GM19193 (cell line): ENCODE measurements around the gene TTC8.

ENCODE experiments used
- POLR2A ChIP-seq: IDR thresholded peaks from 4 replicates; pipeline ENCODE4 v1.6.1; 2011; ENCODE audit not compliant: insufficient read depth, insufficient read length; ENCODE audit errors: extremely low read depth

The TTC8 gene

DNA sequence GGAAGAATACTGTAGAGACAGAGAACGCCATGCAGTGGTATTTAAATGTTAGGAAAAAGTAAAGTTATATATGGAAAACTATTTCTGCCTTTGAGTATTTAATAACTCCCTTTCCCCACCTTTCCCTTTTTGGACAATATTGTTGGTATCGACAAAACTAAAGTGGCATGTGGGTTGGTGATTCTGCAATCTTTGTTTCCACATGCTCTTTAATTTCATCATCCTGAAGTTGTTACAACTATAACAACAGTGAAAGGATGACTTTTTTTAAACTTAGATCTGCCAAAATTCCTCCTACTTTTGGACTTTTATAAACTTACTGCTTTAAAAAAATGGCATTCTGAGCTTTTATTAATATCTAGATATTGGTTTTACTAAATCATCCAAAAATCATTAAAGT lies 25.3 kb downstream of the TTC8 start:
- TF ChIP-seq POLR2A = no peak

DNA sequence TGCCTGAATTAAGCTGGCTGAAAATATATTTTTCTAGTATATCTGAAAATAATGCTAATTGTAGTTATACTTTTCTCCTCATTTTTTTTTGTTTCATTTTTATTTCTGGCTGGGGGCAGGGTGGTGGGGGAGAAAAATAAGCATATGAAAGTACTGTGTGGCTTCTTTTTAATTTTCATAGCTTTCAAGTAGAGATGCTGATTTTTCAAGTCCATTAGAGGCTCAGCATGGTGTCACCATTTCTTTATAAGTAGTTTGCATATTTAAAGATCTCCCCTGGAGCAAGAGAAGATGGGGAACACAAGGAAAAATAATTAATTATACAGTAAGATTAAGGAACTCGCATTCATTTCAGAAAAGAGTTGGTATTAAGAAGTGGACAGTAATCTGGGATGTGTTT lies 27.1 kb downstream of the TTC8 start:
- no peak for TF ChIP-seq POLR2A

DNA sequence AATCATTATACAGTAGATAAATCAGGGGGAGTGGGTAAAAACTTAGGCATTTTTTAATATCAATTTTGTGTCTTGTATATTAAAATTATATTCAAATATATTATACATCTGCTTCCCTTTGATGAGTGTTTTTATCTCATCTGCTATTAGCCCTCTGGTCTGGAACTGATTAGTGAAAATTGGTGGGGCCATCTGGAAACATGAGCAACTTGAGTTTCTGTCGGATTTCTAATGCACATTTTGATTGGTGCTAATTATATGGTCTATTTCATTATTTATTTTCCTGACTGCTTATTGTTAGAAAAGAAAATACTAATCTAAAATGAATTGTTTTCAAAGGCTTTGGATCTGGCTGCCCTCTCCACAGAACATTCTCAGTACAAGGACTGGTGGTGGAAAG lies 28.2 kb downstream of the TTC8 start:
- no peak for TF ChIP-seq POLR2A

DNA sequence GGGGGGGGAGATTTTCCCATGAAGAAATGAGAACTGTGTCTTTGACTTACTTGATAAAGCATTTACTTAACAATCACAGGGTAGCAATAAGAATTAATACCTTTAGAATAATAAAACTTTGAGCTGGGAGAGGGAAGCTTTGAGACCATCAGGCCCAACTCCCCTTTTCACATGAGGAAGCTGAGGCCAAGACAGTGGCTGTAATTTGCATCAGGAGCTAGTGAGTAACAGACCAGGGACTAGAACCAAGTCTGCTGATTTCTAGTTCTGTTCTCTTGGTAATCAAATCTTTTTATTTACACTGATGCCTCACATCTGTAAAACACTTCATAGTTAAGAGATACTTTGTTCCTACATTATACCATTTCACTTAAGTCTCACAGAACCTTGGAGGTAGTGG lies 28.7 kb downstream of the TTC8 start:
- no peak for TF ChIP-seq POLR2A

DNA sequence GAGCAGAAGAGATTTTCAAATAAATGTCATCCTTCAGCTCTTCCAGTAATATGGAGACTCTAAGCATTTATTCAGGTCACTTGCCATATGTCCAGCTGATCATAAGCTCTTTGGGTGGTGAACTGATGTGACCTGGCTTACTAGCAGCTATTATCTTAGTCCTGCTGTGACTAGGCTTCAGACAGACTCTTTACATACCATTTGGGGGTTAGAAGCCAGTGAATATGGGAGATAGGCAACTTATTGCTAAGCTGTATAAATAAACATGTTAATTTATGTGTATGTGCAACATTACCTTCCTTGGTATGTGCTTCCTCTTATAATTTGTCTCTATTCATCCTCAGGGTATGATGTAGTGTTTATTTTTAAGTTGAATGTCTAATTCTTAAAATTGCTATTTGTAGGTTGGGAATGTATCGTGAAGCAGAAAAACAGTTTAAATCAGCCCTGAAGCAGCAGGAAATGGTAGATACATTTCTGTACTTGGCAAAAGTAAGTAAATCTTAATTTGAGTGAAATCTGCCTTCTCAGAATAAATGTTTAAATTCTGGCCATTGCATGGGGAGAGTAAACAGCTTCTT lies 32.4 kb downstream of the TTC8 start:
- no peak for TF ChIP-seq POLR2A

DNA sequence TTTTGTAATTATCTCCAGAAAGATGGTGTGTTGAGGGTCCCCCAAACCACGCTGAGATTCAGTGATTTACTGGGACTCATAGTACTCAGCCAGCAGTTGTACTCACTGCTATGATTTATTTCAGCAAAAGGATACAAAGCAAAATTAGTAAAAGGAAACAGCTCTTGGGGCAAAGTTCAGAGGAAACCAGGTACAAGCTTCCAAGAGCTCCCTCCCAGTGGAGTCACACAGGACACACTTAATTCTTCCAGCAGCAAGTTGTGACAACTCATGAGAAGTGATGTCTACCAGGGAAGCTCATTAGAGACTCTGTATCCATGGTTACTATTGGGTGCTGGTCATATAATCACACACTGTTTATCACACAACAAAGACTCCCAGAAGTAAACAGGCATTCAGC lies 38.7 kb downstream of the TTC8 start:
- TF ChIP-seq POLR2A = no peak

DNA sequence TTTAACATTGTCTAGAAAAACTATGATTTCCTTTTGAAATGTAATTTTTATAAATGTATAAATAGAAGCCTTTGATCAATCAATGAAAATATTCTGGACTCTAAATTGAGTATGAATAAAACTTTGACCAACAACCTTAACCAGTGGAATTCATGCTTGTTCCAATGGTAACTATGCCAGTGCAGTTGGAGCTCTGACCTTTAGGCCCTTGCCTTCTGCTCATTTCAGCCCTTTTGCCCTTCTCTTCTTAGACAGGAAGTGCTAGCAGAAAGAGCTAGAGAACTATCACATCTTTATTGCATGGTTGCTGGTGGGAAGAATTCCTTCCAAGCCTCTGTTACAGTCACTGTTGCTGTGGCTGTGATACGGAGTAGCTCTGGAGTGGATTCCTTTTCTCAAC lies 39.7 kb downstream of the TTC8 start:
- TF ChIP-seq POLR2A = no peak

DNA sequence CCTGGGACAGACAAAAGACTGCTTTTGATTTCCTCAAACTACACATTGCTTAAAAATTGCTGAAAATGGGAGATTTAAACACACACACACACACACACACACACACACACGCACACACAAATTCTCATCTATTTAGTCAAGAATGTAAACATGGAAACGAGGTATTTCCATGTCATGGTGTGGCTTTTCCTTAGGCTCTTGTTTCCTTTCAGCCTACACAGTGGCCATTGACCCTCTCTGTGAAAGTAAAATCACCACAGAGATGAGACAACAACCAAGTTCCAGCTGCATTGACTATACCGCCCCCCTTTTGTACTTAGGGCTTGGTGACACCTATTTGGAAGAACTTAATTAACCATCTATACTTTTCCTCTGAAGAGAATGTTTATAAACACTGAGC lies 41.9 kb downstream of the TTC8 start:
- TF ChIP-seq POLR2A = no peak

DNA sequence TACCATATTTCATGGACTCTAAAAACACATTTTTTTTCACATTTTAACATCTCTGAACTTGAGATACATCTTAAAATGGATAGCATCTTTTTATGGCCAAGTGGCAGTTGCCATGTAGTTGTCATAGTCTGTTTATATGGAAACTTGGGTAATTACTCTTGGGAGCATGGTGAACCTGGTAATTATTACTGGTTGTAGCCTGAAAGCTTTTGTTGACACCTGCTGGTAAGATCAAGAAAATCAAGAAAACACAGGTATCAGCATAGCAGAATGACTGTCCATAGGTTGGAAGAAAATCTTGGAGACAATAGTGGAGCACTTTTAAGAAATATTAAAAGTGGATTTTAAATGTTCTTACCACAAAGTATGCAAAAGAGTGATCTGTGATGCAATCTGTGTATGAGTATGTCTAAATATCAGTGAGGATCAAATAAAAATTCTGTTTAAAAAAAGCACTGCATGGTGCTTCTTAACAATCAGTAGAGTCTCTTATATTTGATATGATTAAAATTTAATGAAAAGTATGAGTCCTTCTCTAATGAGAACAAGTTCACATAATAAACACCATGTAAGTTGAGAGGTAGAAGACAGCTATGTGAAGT lies 44.2 kb downstream of the TTC8 start:
- no peak for TF ChIP-seq POLR2A

DNA sequence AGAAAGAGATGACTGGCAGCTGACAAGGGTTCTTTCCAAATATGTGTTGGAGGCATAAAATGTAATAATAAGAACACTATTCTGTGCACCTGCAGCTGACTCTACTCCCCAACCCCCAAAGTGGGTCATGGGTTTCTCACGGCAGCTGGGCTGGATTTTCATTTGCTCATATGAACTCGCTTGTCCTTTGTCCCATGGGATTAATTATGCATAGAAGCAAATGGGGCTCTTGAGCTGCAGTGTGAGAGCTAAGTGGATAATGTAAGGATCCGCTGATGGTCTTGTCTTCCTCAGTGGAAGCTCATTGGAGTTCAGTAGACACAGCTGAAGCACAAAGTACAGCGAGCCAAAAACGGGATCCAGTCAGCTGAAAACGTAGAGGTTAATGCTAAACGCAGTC lies 46.3 kb downstream of the TTC8 start:
- TF ChIP-seq POLR2A = no peak

DNA sequence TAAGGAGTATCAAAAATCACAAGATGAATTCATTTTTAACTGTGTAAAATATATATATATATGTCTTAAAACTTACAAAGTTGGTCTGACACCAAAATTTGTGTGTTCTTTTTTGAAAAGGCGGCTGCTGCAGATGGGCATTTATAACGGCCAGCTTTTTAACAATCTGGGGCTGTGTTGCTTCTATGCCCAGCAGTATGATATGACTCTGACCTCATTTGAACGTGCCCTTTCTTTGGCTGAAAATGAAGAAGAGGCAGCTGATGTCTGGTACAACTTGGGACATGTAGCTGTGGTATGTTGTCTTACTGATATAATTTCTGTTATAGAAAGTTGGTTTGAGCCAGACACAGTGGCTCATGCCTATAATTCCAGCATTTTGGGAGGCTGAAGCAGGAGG lies 47.0 kb downstream of the TTC8 start:
- TF ChIP-seq POLR2A = no peak

DNA sequence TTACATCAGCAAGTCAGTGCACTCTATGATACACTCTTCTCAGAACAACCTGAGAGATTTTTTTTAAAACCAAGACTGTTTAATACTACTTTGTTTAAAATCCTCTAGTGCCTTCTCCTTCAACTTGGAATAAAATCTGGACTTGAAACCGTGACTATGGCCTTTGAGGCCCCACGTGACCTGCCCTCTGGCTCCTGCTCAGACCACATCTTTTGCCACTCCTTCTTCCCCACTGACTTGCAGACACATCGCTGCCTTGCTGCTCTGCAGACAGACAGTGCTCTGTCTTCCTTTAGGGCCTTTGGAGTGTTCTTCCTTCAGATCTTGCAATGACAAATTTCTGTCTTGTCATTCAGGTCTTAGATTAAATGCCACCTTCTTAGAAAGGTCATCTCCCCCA lies 48.5 kb downstream of the TTC8 start:
- TF ChIP-seq POLR2A = no peak

DNA sequence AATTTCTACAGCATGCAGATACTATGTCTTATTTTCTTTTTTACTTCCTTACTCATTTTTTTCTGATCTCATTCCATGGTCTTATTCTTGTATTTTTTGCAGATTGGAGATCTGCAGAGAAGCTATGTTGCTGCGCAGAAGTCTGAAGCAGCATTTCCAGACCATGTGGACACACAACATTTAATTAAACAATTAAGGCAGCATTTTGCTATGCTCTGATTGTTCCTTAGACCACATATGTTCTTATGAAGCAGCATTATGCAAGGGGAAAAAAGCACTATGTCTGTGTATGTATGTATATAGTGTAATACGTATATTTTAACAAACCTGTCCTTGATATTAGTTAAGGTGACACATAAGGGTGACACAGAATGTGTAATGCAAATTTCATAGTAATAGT lies 52.7 kb downstream of the TTC8 start:
- TF ChIP-seq POLR2A = no peak

DNA sequence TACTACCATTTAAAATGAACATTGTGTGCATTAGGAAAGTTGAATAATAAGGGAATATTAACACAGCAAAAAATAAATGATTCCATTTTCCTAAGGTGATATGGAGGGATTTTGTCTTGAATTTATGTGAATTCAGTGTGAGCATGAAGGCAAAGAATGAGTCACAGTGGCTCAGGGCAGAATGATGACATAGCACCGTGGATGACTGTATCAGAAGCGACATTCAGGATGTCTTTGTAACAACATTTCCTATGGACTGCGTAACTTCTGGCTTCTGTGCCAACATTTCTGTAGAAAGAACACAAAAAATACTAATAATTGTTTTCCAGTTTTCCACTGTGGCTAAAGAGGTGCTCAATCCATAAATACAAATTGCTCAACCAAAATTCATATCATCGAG lies 54.6 kb downstream of the TTC8 start:
- TF ChIP-seq POLR2A = no peak

DNA sequence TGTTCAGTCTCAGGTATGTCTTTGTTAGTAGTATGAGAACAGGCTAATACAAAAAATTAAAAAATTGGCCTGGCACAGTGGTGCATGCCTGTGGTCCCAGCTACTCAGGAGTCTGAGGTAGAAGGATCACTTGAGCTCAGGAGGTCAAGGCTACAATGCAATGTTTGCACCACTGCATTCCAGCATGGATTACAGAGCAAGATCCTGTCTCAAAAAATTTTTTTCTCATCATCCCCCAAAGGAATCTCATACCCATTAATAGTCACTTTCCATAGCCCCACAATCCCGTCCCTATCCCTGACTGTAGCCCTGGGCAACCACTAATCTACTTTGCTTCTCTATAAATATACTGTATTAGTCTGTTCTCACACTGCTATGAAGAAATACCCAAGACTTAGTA lies 57.8 kb downstream of the TTC8 start:
- TF ChIP-seq POLR2A = no peak

DNA sequence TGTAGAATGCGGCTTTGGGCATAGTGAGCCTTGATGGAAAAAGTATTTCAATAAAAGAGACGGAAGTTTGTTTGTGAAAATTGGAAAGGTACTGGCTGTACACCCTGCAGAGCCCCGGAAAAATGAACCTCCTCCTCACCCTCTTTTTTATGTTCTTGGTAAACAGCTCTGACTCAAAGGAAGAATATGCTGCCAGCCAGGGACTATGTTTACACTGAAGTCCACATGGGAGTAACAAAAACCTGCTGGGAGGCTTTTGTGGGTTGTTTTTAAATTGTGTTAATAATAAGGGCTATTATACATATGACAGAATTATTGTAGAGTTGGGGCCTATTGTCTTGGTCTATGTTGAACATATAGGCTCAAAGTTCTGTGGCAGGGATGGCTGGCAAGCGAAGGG lies 70.7 kb downstream of the TTC8 start:
- TF ChIP-seq POLR2A = no peak

DNA sequence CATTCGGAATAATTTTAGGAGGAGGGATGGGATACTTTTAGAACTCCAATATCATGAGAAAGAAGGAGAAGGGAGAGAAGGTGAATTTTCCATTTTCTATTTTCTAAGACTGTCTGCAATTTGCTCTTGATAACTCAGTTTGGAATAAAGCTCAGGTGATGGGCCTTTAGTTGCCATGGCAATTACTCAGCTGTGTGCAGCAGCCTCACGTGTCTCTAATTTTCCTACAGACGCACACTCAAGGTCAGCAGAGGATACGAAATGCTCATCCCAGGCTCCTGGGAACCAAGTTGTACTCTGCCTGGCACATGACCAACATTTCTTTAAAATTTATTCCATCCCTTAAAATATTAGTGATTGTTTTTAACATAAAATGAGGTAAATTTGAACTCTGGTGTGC lies 76.7 kb downstream of the TTC8 start:
- no peak for TF ChIP-seq POLR2A
